Measurements from ENCODE around the gene ZNF157. TPM values are rescaled to one million over a fixed set of nuclear protein-coding genes. Genes with fewer than 3 reads are reported as not detected.

Gene ZNF157
- total RNA-seq, 4 donors from 2014 or later = 0.14 to 0.32 TPM; not detected in 2

DNA sequence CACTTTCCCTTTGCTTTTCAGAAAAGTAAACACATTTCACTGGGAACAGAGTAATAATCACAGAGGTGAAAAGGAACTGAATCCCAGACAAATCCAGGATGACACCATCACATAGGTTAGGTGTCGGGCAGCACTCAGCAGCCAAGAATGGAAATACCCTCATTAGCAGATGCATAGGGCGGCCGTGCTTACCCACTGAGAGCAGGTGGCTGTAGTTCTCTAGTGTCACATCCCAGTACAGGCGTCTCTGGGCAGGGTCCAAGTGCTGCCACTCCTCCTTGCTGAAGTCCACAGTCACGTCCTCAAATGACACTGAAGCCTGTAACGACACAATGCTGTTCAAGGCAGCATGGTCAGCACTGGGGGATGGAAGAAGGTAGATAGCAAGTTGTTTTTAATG lies 85.7 kb downstream of the ZNF157 start:
- no peaks in the 10 kb centered on the region for H3K27me3 ChIP-seq
- H3K4me1 ChIP-seq = no peaks in the 10 kb centered on the region
- no peak overlapping the region for H3K4me3 ChIP-seq
- peaks cover 0 to 11% (median 0%) of the 10 kb centered on the region in 4 donors for H3K36me3 ChIP-seq
- WGBS, 2 donors (ENCODE audit: low coverage in 1 of 2) = 82 to 100% methylated on average over 2 to 6 of the region's 6 CpGs
- no peak for TF ChIP-seq POLR2A (IDR thresholded peaks at IDR 0.05)
- no peak for TF ChIP-seq CTCF (IDR thresholded peaks at IDR 0.05)
- TF ChIP-seq EP300 (IDR thresholded peaks at IDR 0.05; ENCODE audit: low read depth) = no peak
- TF ChIP-seq POLR2AphosphoS5 (IDR thresholded peaks at IDR 0.05) = no peak
- no peak for DNase-seq
- intact Hi-C loops (cut with DNase I; ENCODE audit: low total_unique reads) (no loop called here), in situ Hi-C loops (cut with MboI; ENCODE audit: low pct_ligation_motif_present in 1 of 4, low pct_unique_long_range_greater_than_20kb in 1 of 4, low sequenced_read_pairs in 3 of 4) (no loop called here)
- no peak overlapping the region for H3K27ac ChIP-seq
- H3K9me3 ChIP-seq = no peaks in the 10 kb centered on the region

DNA sequence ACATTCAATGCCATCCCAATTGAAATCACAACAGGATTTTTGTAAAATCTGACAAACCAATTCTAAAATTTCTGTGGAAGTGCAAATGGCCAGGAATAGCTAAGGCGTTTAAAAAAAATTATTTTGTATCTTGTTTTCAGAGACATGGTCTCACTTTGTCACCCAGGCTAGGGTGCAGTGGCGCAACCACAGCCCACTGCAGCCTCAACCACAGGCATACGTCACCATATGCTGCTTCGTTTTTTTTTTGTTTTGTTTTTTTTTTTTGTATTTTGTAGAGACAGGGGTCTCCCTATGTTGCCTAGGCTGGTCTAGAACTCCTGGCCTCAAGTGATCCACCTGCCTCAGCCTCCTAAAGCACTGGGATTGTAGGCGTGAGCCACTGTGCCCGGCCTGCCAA lies 88.2 kb downstream of the ZNF157 start:
- no peak for DNase-seq

GRCh38 chrX:47460561-47460960 lies 90.2 kb downstream of the ZNF157 start:
- in situ Hi-C loops (cut with MboI; ENCODE audit: low pct_ligation_motif_present in 1 of 4, low pct_unique_long_range_greater_than_20kb in 1 of 4, low sequenced_read_pairs in 3 of 4) = no loop called here
- Histone ChIP-seq H3K9me3 (no peaks in the 10 kb centered on the region), H3K36me3 (peaks cover 0 to 2% (median 0%) of the 10 kb centered on the region in 4 donors), H3K27ac (no peak overlapping the region), H3K27me3 (no peaks in the 10 kb centered on the region), H3K4me3 (no peak overlapping the region), H3K4me1 (no peaks in the 10 kb centered on the region)
- intact Hi-C loops (cut with DNase I; ENCODE audit: low total_unique reads) = no loop called here
- no peak for DNase-seq
- 60 to 65% methylated on average over 1 of the region's 1 CpG for WGBS, 2 donors (ENCODE audit: low coverage in 1 of 2)
- TF ChIP-seq EP300 (IDR thresholded peaks at IDR 0.05; ENCODE audit: low read depth) (no peak), POLR2AphosphoS5 (IDR thresholded peaks at IDR 0.05) (no peak), POLR2A (IDR thresholded peaks at IDR 0.05) (no peak), CTCF (IDR thresholded peaks at IDR 0.05) (no peak)

More for the DNA sequence above, 88.2 kb downstream of the ZNF157 start:
- TF ChIP-seq POLR2AphosphoS5 (IDR thresholded peaks at IDR 0.05) (no peak), EP300 (IDR thresholded peaks at IDR 0.05; ENCODE audit: low read depth) (no peak), CTCF (IDR thresholded peaks at IDR 0.05) (no peak), POLR2A (IDR thresholded peaks at IDR 0.05) (no peak)
- no peak overlapping the region for H3K27ac ChIP-seq
- H3K4me1 ChIP-seq = no peaks in the 10 kb centered on the region
- H3K27me3 ChIP-seq = no peaks in the 10 kb centered on the region
- no peak overlapping the region for H3K4me3 ChIP-seq
- intact Hi-C loops (cut with DNase I; ENCODE audit: low total_unique reads) (no loop called here), in situ Hi-C loops (cut with MboI; ENCODE audit: low pct_ligation_motif_present in 1 of 4, low pct_unique_long_range_greater_than_20kb in 1 of 4, low sequenced_read_pairs in 3 of 4) (no loop called here)
- 84 to 93% methylated on average over 3 to 6 of the region's 6 CpGs for WGBS, 2 donors (ENCODE audit: low coverage in 1 of 2)
- no peaks in the 10 kb centered on the region for H3K9me3 ChIP-seq
- H3K36me3 ChIP-seq = peaks cover 0 to 6% (median 0%) of the 10 kb centered on the region in 4 donors

Small RNA genes lying within 50 kb of the gene (small RNA-seq; reads per million reads assigned to genes)
- 0 reads per million in 4 donors for gene SNORA11C

Other genes starting within 250 kb of the ZNF157 start
- 10 to 100 TPM; 64.3 to 91.1 (median 71.4) TPM for gene NDUFB11, start 225.9 kb upstream of the ZNF157 start, total RNA-seq
- 10 to 100 TPM; 28.6 to 70.8 (median 31.5) TPM for gene RBM10, start 225.4 kb upstream of the ZNF157 start, total RNA-seq
- 100 to 1,000 TPM; 145 to 182 (median 163) TPM for gene UBA1, start 176.7 kb upstream of the ZNF157 start, total RNA-seq
- gene CDK16, start 151.9 kb upstream of the ZNF157 start, total RNA-seq = 100 to 1,000 TPM; 105 to 181 (median 151) TPM
- gene USP11, start 137.6 kb upstream of the ZNF157 start, total RNA-seq = 10 to 100 TPM in 3 of 4 donors, 1 to 10 TPM in 1; 5.0 to 45.3 (median 22.3) TPM
- 10 to 100 TPM in 2 of 4 donors, 1 to 10 TPM in 2; 2.6 to 14.1 (median 9.2) TPM for gene ZNF41, start 112.6 kb downstream of the ZNF157 start, total RNA-seq
- gene ARAF, start 190.6 kb downstream of the ZNF157 start, total RNA-seq = 100 to 1,000 TPM in 2 of 4 donors, 10 to 100 TPM in 2; 58.4 to 247 (median 88.3) TPM
- 10 to 100 TPM; 14.2 to 83.0 (median 43.6) TPM for gene TIMP1, start 211.9 kb downstream of the ZNF157 start, total RNA-seq
- gene SYN1, start 249.3 kb downstream of the ZNF157 start, total RNA-seq = under 1 TPM; 0.16 to 0.41 (median 0.39) TPM